ENCODE results near the gene LNX1.

GRCh38 chr4:53629296-53629695, 38.0 kb upstream of the LNX1 start:
- TF ChIP-seq CTCF (IDR thresholded peaks at IDR 0.05) (no peak), POLR2A (IDR thresholded peaks at IDR 0.05) (no peak)
